HCT116 (cell line): Measurements from ENCODE around the gene NRXN2. TPM values are rescaled to one million over a fixed set of nuclear protein-coding genes. Genes with fewer than 3 reads are reported as not detected.

Source experiments
- ATAC-seq: fragments of 200-7000 bp; cut with Tn5 transposase; 2 replicates; pipeline ENCODE4 v1.9.1; 2020; ENCODE audit warnings: mild to moderate bottlenecking, moderate library complexity
- BruUV-seq: library from RNA; stranded (reverse); fragments of 400-500 nt; replicated peaks from 2 replicates; lab custom pipeline; 2021; lab: Mats Ljungman, UMichigan
- CTCF ChIA-PET: fragments of 300-600 bp; sonication (Branson Sonifier 250); formaldehyde crosslinking; loops from one replicate; lab custom pipeline; 2021; ENCODE audit warnings: antibody characterized with exemption; lab: Charles Lee
- POLR2A ChIA-PET: fragments of 300-600, 350-600 bp; sonication (Branson Sonifier 250); formaldehyde crosslinking; loops from one replicate; lab custom pipeline; 2021; ENCODE audit warnings: antibody characterized with exemption; lab: Charles Lee
- RAD21 ChIA-PET, 2 experiments: fragments of 300-600 bp; sonication (Branson Sonifier 250); formaldehyde crosslinking; loops; one replicate each; lab custom pipeline; 2023; ENCODE audit warnings: low total read pairs in 2 of 2; ENCODE audit not compliant: uncharacterized antibody in 2 of 2, unreplicated experiment in 2 of 2, low non-redundant PET in 1 of 2; lab: Charles Lee
- DNase-seq: peaks from one replicate; pipeline ENCODE4 v3.0.0-alpha.2; 2010; ENCODE audit warnings: low read depth, low spot score
- H2AFZ ChIP-seq: fragments of 200-600 bp; shearing (Covaris generic), sonication (generic); 2 replicates; pipeline ENCODE4 v1.6.1; 2017; ENCODE audit warnings: low read depth, mixed run types, mixed read lengths, antibody characterized with exemption, low read length; ENCODE audit not compliant: poor library complexity, severe bottlenecking
- H3K27ac ChIP-seq: 2 replicates; pipeline ENCODE4 v1.5.1; 2012; ENCODE audit warnings: low read depth, low read length
- H3K27me3 ChIP-seq: fragments of 200-600 bp; sonication (generic); 2 replicates; pipeline ENCODE4 v1.6.1; 2016; ENCODE audit warnings: mixed run types, low read length, mixed read lengths; ENCODE audit not compliant: insufficient read depth
- H3K36me3 ChIP-seq, 2 experiments: fragments of 200-500 bp in 1 of 2; fragments of 200-600 bp in 1 of 2; sonication (Bioruptor generic) in 1 of 2; sonication (generic) in 1 of 2; 2 replicates each; pipeline versions ENCODE4 v1.5.1 to v1.6.1; 2014 to 2016; ENCODE audit warnings: low read length in 2 of 2, inconsistent platforms in 1 of 2, mixed read lengths in 1 of 2, mixed run types in 1 of 2; ENCODE audit not compliant: insufficient read depth in 2 of 2, control insufficient read depth in 1 of 2
- H3K4me1 ChIP-seq, 2 experiments: fragments of 200-600 bp in 1 of 2; sonication (generic) in 1 of 2; 2 replicates each; pipeline versions ENCODE4 v1.5.1 to v1.6.1; 2012 to 2017; ENCODE audit warnings: low read length in 2 of 2, inconsistent platforms in 1 of 2, mild to moderate bottlenecking in 1 of 2, mixed read lengths in 1 of 2, mixed run types in 1 of 2, moderate library complexity in 1 of 2; ENCODE audit not compliant: insufficient read depth in 2 of 2, control insufficient read depth in 1 of 2
- H3K4me2 ChIP-seq: fragments of 200-600 bp; sonication (generic); 2 replicates; pipeline ENCODE4 v1.6.1; 2017; ENCODE audit warnings: mixed run types, low read length, mixed read lengths
- H3K4me3 ChIP-seq, 2 experiments: fragments of 200-600 bp in 1 of 2; sonication (generic) in 1 of 2; replicated peaks in 1 of 2; 2 replicates each; pipeline ENCODE4 v1.5.1; 2011 to 2016; ENCODE audit warnings: low read length in 2 of 2, control low read depth in 1 of 2, low read depth in 1 of 2, mild to moderate bottlenecking in 1 of 2, mixed read lengths in 1 of 2, mixed run types in 1 of 2
- H3K79me2 ChIP-seq: fragments of 200-600 bp; sonication (generic); 2 replicates; pipeline ENCODE4 v1.6.1; 2017; ENCODE audit warnings: mild to moderate bottlenecking, mixed run types, low read length, moderate library complexity, mixed read lengths; ENCODE audit not compliant: insufficient read depth
- H3K9ac ChIP-seq: fragments of 200-600 bp; sonication (generic); 2 replicates; pipeline ENCODE4 v1.6.1; 2016; ENCODE audit warnings: low read length, mixed read lengths
- H3K9me2 ChIP-seq: fragments of 200-600 bp; sonication (generic), shearing (Covaris generic); 2 replicates; pipeline ENCODE4 v1.6.1; 2017; ENCODE audit warnings: mixed run types, mild to moderate bottlenecking, moderate library complexity; ENCODE audit not compliant: insufficient read depth
- H3K9me3 ChIP-seq, 2 experiments: fragments of 200-500 bp in 1 of 2; fragments of 200-600 bp in 1 of 2; sonication (Bioruptor generic) in 1 of 2; sonication (generic) in 1 of 2; 2 replicates each; pipeline ENCODE4 v1.6.1; 2014 to 2017; ENCODE audit warnings: low read length in 2 of 2, mixed read lengths in 2 of 2, inconsistent platforms in 1 of 2, low read depth in 1 of 2, mild to moderate bottlenecking in 1 of 2, mixed run types in 1 of 2, moderate library complexity in 1 of 2; ENCODE audit not compliant: control insufficient read depth in 1 of 2, insufficient read depth in 1 of 2
- H4K20me1 ChIP-seq: fragments of 200-600 bp; sonication (generic), shearing (Covaris generic); 2 replicates; pipeline ENCODE4 v1.6.1; 2017; ENCODE audit warnings: mixed run types, mild to moderate bottlenecking, moderate library complexity; ENCODE audit not compliant: insufficient read depth
- CBX3 ChIP-seq: IDR thresholded peaks from 2 replicates; pipeline ENCODE4 v1.6.1; 2012; ENCODE audit warnings: low read depth
- CEBPB ChIP-seq: IDR thresholded peaks from 2 replicates; pipeline ENCODE4 v1.6.1; 2012; ENCODE audit warnings: low read depth
- CTCF ChIP-seq, 3 experiments: fragments of 200-600 bp in 1 of 3; sonication (generic) in 1 of 3; IDR thresholded peaks in 2 of 3; conservative IDR thresholded peaks in 1 of 3; 2 replicates each; pipeline ENCODE4 v1.5.1; 2012 to 2017; ENCODE audit warnings: low read depth in 2 of 3, low read length in 2 of 3, antibody characterized with exemption in 1 of 3, borderline replicate concordance in 1 of 3, control low read depth in 1 of 3, mild to moderate bottlenecking in 1 of 3, mixed read lengths in 1 of 3, mixed run types in 1 of 3, moderate library complexity in 1 of 3; ENCODE audit not compliant: insufficient read depth in 1 of 3
- EGR1 ChIP-seq: IDR thresholded peaks from 2 replicates; pipeline ENCODE4 v1.6.1; 2012; ENCODE audit warnings: low read depth
- ELF1 ChIP-seq: IDR thresholded peaks from 2 replicates; pipeline ENCODE4 v1.6.1; 2012; ENCODE audit warnings: low read depth, borderline replicate concordance
- EZH2 ChIP-seq: fragments of 200-600 bp; sonication (generic); IDR thresholded peaks from 2 replicates; pipeline ENCODE4 v1.6.1; 2017; ENCODE audit warnings: antibody characterized with exemption, mixed run types
- FOSL1 ChIP-seq: IDR thresholded peaks from 2 replicates; pipeline ENCODE4 v1.6.1; 2012; ENCODE audit warnings: low read depth
- JUND ChIP-seq: IDR thresholded peaks from 2 replicates; pipeline ENCODE4 v1.6.1; 2012
- POLR2A ChIP-seq: IDR thresholded peaks from 2 replicates; pipeline ENCODE4 v1.7.0; 2011; ENCODE audit warnings: borderline replicate concordance; ENCODE audit not compliant: insufficient read depth, insufficient read length; ENCODE audit errors: extremely low read depth
- POLR2AphosphoS5 ChIP-seq: IDR thresholded peaks from 2 replicates; pipeline ENCODE4 v1.6.1; 2011; ENCODE audit warnings: mild to moderate bottlenecking, low read depth, low read length, moderate library complexity
- REST ChIP-seq: IDR thresholded peaks from 2 replicates; pipeline ENCODE4 v1.6.1; 2012; ENCODE audit warnings: low read depth
- SIN3A ChIP-seq: IDR thresholded peaks from 2 replicates; pipeline ENCODE4 v1.6.1; 2012; ENCODE audit warnings: low read depth
- SP1 ChIP-seq: IDR thresholded peaks from 2 replicates; pipeline ENCODE4 v1.6.1; 2012; ENCODE audit warnings: low read depth
- SRF ChIP-seq: IDR thresholded peaks from 2 replicates; pipeline ENCODE4 v1.6.1; 2012; ENCODE audit warnings: low read depth
- TCF7L2 ChIP-seq: IDR thresholded peaks from 2 replicates; pipeline ENCODE4 v1.7.0; 2011; ENCODE audit warnings: borderline replicate concordance, inconsistent platforms; ENCODE audit not compliant: insufficient read depth, insufficient read length; ENCODE audit errors: extremely low read depth
- ZFX ChIP-seq: fragments of 450-650 bp; IDR thresholded peaks from 2 replicates; pipeline ENCODE4 v1.6.1; 2017
- ZNF274 ChIP-seq: fragments of 200-500 bp; sonication (Bioruptor generic); IDR thresholded peaks from 2 replicates; pipeline ENCODE4 v1.6.1; 2014; ENCODE audit warnings: mild to moderate bottlenecking, low read depth, low read length, inconsistent platforms
- intact Hi-C: fragments of 100-400 bp; cut with micrococcal nuclease; formaldehyde crosslinking; loops from 2 replicates; pipeline ENCODE4 v1.10.0; 2022
- total RNA-seq: library from RNA; stranded (reverse); gene quantifications from one replicate; pipeline ENCODE4 v1.2.1, GENCODE V29; 2021; ENCODE audit not compliant: unreplicated experiment
- TF ChIP-seq, protein P1 (sequence below): IDR thresholded peaks from 2 replicates; pipeline ENCODE4 v1.6.1; 2012
- TF ChIP-seq, protein P2 (sequence below): IDR thresholded peaks from 2 replicates; pipeline ENCODE4 v1.6.1; 2011; ENCODE audit warnings: mild to moderate bottlenecking, low read length, moderate library complexity; ENCODE audit not compliant: insufficient replicate concordance; ENCODE audit errors: extremely low read depth
- TF ChIP-seq, protein P3 (sequence below): IDR thresholded peaks from 2 replicates; pipeline ENCODE4 v1.6.1; 2012

Gene NRXN2
- total RNA-seq, 1 experiment from 2014 or later = 1.5 TPM

DNA sequence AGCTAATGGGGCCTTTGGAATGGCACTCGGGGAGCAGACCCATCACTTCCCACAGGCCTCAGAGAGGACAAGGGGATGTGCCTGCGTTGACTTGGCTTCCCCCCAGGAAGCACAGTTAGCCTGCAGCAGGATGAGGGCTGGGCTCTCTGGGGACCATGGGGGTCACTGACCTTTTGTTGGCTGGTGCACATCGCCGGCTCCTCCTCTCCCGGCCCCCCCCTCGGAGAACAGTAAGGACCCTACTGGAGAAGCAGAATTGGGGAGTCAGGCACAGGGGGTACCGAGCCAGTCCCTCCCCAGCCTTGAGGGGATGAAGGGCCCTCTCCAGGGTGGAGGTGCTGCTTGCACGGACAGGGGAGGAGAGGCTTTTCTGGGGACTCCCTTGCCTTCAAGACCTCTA, 32.8 kb downstream of the NRXN2 start:
- Histone ChIP-seq H3K4me1 (peaks cover 0 to 11% of the 10 kb centered on the region in 2 experiments; a peak in 2 of 4 replicates), H3K27me3 (no peaks in the 10 kb centered on the region), H2AFZ (no peak overlapping the region), H3K4me3 (no peak overlapping the region), H3K36me3 (no peaks in the 10 kb centered on the region), H3K9ac (no peak overlapping the region), H3K9me2 (no peaks in the 10 kb centered on the region), H3K4me2 (no peak overlapping the region), H3K79me2 (no peaks in the 10 kb centered on the region), H4K20me1 (no peaks in the 10 kb centered on the region), H3K27ac (no peak overlapping the region), H3K9me3 (no peaks in the 10 kb centered on the region)
- RAD21 ChIA-PET = no interaction called here
- POLR2A ChIA-PET = no interaction called here
- DNase-seq (no peak), ATAC-seq (no peak)
- BruUV-seq = no TSS peak
- intact Hi-C loops = no loop called here
- TF ChIP-seq, protein P1, sequence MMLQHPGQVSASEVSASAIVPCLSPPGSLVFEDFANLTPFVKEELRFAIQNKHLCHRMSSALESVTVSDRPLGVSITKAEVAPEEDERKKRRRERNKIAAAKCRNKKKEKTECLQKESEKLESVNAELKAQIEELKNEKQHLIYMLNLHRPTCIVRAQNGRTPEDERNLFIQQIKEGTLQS = no peak
- TF ChIP-seq JUND (no peak), ELF1 (no peak), CBX3 (no peak), EZH2 (no peak), SP1 (no peak), TCF7L2 (no peak), FOSL1 (no peak), SRF (no peak), EGR1 (no peak), REST (no peak), CTCF (IDR thresholded peaks at IDR 0.05 in 2 of 3, conservative IDR thresholded peaks at IDR 0.05 in 1 of 3; ENCODE audit: borderline replicate concordance in 1 of 3, insufficient read depth in 1 of 3, low read depth in 2 of 3, low read length in 2 of 3) (no peak), CEBPB (no peak), SIN3A (no peak), ZFX (no peak), POLR2AphosphoS5 (no peak), POLR2A (no peak), ZNF274 (no peak)
- TF ChIP-seq, protein P2, sequence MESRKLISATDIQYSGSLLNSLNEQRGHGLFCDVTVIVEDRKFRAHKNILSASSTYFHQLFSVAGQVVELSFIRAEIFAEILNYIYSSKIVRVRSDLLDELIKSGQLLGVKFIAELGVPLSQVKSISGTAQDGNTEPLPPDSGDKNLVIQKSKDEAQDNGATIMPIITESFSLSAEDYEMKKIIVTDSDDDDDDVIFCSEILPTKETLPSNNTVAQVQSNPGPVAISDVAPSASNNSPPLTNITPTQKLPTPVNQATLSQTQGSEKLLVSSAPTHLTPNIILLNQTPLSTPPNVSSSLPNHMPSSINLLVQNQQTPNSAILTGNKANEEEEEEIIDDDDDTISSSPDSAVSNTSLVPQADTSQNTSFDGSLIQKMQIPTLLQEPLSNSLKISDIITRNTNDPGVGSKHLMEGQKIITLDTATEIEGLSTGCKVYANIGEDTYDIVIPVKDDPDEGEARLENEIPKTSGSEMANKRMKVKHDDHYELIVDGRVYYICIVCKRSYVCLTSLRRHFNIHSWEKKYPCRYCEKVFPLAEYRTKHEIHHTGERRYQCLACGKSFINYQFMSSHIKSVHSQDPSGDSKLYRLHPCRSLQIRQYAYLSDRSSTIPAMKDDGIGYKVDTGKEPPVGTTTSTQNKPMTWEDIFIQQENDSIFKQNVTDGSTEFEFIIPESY = no peak
- TF ChIP-seq, protein P3, sequence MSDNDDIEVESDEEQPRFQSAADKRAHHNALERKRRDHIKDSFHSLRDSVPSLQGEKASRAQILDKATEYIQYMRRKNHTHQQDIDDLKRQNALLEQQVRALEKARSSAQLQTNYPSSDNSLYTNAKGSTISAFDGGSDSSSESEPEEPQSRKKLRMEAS = no peak
- TF ChIP-seq, all 23 proteins: peak for 0
- CTCF ChIA-PET = interaction anchor here (1.0 kb wide), 1 partner anchor 53 kb away, joined by 4 read pairs; no protein-coding TSS in a partner anchor
